Esophagus muscularis mucosa (tissue), 3 donors: Measurements from ENCODE around the gene CES2.

ENCODE experiments used
- CTCF ChIP-seq, 3 experiments: fragments of 200-600 bp in 2 of 3; fragments of 450-650 bp in 1 of 3; sonication (generic) in 2 of 3; IDR thresholded peaks; one replicate each; pipeline ENCODE4 v1.5.1; 2017 to 2019; ENCODE audit warnings: antibody characterized with exemption in 3 of 3, mild to moderate bottlenecking in 2 of 3, moderate library complexity in 1 of 3
- POLR2A ChIP-seq: fragments of 450-650 bp; IDR thresholded peaks from one replicate; pipeline ENCODE4 v1.6.1; 2017; ENCODE audit warnings: antibody characterized with exemption, moderate library complexity, mild to moderate bottlenecking, low read depth

- TF ChIP-seq POLR2A (no peak), CTCF (IDR thresholded peaks at IDR 0.05) (no peak)
Measured at GRCh38 chr16:66937725-66938337, 2.5 kb downstream of the CES2 start.
